Ishikawa (cell line): ENCODE data around the gene FAM47B.

Experiments used
- CEBPB ChIP-seq: IDR thresholded peaks from 2 replicates; pipeline ENCODE4 v1.6.1; 2012
- CREB1 ChIP-seq: IDR thresholded peaks from 2 replicates; pipeline ENCODE4 v1.6.1; 2012; ENCODE audit warnings: low read depth
- EGR1 ChIP-seq: IDR thresholded peaks from 2 replicates; pipeline ENCODE4 v1.6.1; 2012
- EP300 ChIP-seq: IDR thresholded peaks from 2 replicates; pipeline ENCODE4 v1.6.1; 2012; ENCODE audit warnings: borderline replicate concordance
- FOXM1 ChIP-seq: IDR thresholded peaks from 2 replicates; pipeline ENCODE4 v1.6.1; 2012; ENCODE audit warnings: low read depth, borderline replicate concordance
- MAX ChIP-seq: IDR thresholded peaks from 2 replicates; pipeline ENCODE4 v1.6.1; 2012
- NFIC ChIP-seq: IDR thresholded peaks from 2 replicates; pipeline ENCODE4 v1.6.1; 2012
- RAD21 ChIP-seq: IDR thresholded peaks from 2 replicates; pipeline ENCODE4 v1.6.1; 2012; ENCODE audit warnings: low read depth
- REST ChIP-seq: IDR thresholded peaks from 2 replicates; pipeline ENCODE4 v1.6.1; 2012; ENCODE audit warnings: low read depth, mild to moderate bottlenecking
- TAF1 ChIP-seq: IDR thresholded peaks from 2 replicates; pipeline ENCODE4 v1.6.1; 2012; ENCODE audit warnings: low read depth, mild to moderate bottlenecking
- TCF12 ChIP-seq: IDR thresholded peaks from 2 replicates; pipeline ENCODE4 v1.6.1; 2012; ENCODE audit warnings: low read depth
- TEAD4 ChIP-seq: IDR thresholded peaks from 2 replicates; pipeline ENCODE4 v1.6.1; 2012
- USF1 ChIP-seq: IDR thresholded peaks from 2 replicates; pipeline ENCODE4 v1.6.1; 2012
- YY1 ChIP-seq: IDR thresholded peaks from 2 replicates; pipeline ENCODE4 v1.6.1; 2012; ENCODE audit warnings: low read depth
- ZBTB7A ChIP-seq: IDR thresholded peaks from 2 replicates; pipeline ENCODE4 v1.6.1; 2012; ENCODE audit warnings: low read depth

The FAM47B gene

GRCh38 chrX:34972206-34972605 lies 29.6 kb downstream of the FAM47B start:
- TF ChIP-seq YY1 = no peak
- TF ChIP-seq MAX = no peak
- no peak for TF ChIP-seq TEAD4
- TF ChIP-seq TCF12 = no peak
- TF ChIP-seq EGR1 = no peak
- no peak for TF ChIP-seq ZBTB7A
- no peak for TF ChIP-seq CEBPB
- TF ChIP-seq REST = no peak
- TF ChIP-seq RAD21 = no peak
- TF ChIP-seq EP300 = no peak
- TF ChIP-seq NFIC = no peak
- TF ChIP-seq CREB1 = no peak
- TF ChIP-seq USF1 = no peak
- no peak for TF ChIP-seq TAF1

GRCh38 chrX:34978171-34978570 lies 35.6 kb downstream of the FAM47B start:
- no peak for TF ChIP-seq CEBPB
- TF ChIP-seq TEAD4 = no peak
- no peak for TF ChIP-seq NFIC
- no peak for TF ChIP-seq REST
- no peak for TF ChIP-seq RAD21
- TF ChIP-seq ZBTB7A = no peak
- TF ChIP-seq YY1 = no peak

GRCh38 chrX:34987646-34988045 lies 45.0 kb downstream of the FAM47B start:
- TF ChIP-seq MAX = no peak
- no peak for TF ChIP-seq TAF1
- TF ChIP-seq YY1 = no peak
- TF ChIP-seq NFIC = no peak
- TF ChIP-seq TCF12 = no peak
- no peak for TF ChIP-seq CREB1
- TF ChIP-seq USF1 = no peak
- no peak for TF ChIP-seq ZBTB7A
- no peak for TF ChIP-seq REST
- TF ChIP-seq FOXM1 = no peak
